ENCODE data around the gene KIAA1671.

DNA sequence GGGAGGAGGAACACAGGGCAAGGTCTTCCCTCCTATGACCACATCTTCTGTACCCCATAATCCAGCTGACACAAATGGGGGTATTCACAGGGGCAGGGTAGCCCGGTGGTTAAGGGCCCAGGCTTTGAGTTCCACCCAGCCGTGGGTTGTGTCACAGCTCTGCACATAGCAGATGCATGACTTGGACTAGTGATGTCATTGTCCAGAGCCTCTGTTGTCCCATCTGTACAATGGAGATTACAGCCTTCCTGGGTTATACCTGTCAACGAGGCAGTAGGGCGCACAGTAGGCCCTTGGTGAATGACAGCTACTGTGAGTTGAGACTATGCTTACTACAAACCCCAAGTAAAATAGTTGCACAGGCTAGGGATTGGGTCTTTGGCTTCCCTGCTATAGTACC is 147.9 kb downstream of the KIAA1671 start:
- no peak for TF ChIP-seq POLR2A (IDR thresholded peaks at IDR 0.05)
- TF ChIP-seq, protein P1, sequence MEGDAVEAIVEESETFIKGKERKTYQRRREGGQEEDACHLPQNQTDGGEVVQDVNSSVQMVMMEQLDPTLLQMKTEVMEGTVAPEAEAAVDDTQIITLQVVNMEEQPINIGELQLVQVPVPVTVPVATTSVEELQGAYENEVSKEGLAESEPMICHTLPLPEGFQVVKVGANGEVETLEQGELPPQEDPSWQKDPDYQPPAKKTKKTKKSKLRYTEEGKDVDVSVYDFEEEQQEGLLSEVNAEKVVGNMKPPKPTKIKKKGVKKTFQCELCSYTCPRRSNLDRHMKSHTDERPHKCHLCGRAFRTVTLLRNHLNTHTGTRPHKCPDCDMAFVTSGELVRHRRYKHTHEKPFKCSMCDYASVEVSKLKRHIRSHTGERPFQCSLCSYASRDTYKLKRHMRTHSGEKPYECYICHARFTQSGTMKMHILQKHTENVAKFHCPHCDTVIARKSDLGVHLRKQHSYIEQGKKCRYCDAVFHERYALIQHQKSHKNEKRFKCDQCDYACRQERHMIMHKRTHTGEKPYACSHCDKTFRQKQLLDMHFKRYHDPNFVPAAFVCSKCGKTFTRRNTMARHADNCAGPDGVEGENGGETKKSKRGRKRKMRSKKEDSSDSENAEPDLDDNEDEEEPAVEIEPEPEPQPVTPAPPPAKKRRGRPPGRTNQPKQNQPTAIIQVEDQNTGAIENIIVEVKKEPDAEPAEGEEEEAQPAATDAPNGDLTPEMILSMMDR (IDR thresholded peaks at IDR 0.05 in 4 of 5, conservative IDR thresholded peaks at IDR 0.05 in 1 of 5) = no peak
